ENCODE measurements around the gene SACM1L. TPM values are rescaled to one million over a fixed set of nuclear protein-coding genes. Genes with fewer than 3 reads are reported as not detected.

Gene SACM1L
- total RNA-seq, 1 experiment from 2014 or later: 31.6 TPM

- TF ChIP-seq POLR2AphosphoS5 (IDR thresholded peaks at IDR 0.05; ENCODE audit: low read depth, low read length): peak; percentile 55; the same call in 1 of the 2 replicates
- no peak for TF ChIP-seq SIN3A (IDR thresholded peaks at IDR 0.05; ENCODE audit: borderline replicate concordance, insufficient read depth, low read depth, low read length)
- in situ Hi-C loops (cut with HindIII; ENCODE audit: low pct_unique_long_range_greater_than_20kb, low sequenced_read_pairs): no loop called here
- BruUV-seq (replicated peaks): no TSS peak
- Histone ChIP-seq H3K27me3 (ENCODE audit: control insufficient read depth, insufficient read depth, low read length) (no peaks in the 10 kb centered on the region), H3K36me3 (ENCODE audit: control insufficient read depth, insufficient read depth, low read length) (no peaks in the 10 kb centered on the region), H3K4me1 (ENCODE audit: control insufficient read depth, insufficient read depth, low read length) (peaks cover 54% of the 10 kb centered on the region), H3K27ac (ENCODE audit: low read length) (peak overlapping the region; percentile 90), H3K9me3 (ENCODE audit: control insufficient read depth, insufficient read depth, low read depth, low read length) (no peaks in the 10 kb centered on the region; the same call in 1 of the 2 replicates), H3K4me3 (ENCODE audit: low read depth in 2 of 2, low read length in 2 of 2) (0 out of 4 replicates have a peak overlapping the region, but pooled peaks of 1 of the 2 experiments have one; percentile 6)
- ChIA-PET POLR2A (interaction anchor here (0.6 kb wide), 1 partner anchor 9 kb away, joined by 4 read pairs; no protein-coding TSS in a partner anchor), CTCF (interaction anchor here (1.0 kb wide), 1 partner anchor 13 kb away, joined by 21 read pairs; no protein-coding TSS in a partner anchor)
- DNase-seq (ENCODE audit: low read depth, low spot score) (peak; percentile 78), ATAC-seq (peak; percentile 82)
- intact Hi-C loops (cut with micrococcal nuclease; ENCODE audit: unreplicated experiment): no loop called here
These were observed 42.0 kb upstream of the SACM1L start for GRCh38 chr3:45647148-45647619.

DNA sequence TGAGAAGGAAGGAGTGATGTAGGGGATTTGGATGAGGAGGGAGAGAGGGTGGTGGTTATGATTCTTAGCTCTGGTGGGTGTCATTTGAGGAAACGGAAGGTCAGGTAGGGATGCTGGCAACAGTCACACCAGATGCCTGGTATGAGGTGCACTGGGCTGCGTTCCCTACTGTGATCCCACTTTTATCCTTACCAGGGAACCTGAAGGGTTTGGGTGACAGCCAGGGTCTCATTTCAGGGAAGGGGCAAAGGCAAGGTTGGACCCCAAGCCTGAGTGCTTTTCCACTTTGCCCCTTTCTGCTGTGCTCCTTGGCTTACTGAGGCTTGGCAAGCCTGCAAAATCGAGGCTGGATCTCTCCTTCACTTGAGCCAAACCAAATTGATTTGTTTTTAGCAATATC, 36.0 kb upstream of the SACM1L start:
- CTCF ChIA-PET: no interaction called here
- in situ Hi-C loops (cut with HindIII; ENCODE audit: low pct_unique_long_range_greater_than_20kb, low sequenced_read_pairs): no loop called here
- BruUV-seq (replicated peaks): no TSS peak
- ATAC-seq (no peak), DNase-seq (ENCODE audit: low read depth, low spot score) (no peak)
- intact Hi-C loops (cut with micrococcal nuclease; ENCODE audit: unreplicated experiment): no loop called here
- peaks cover 14% of the 10 kb centered on the region for H3K4me1 ChIP-seq (ENCODE audit: control insufficient read depth, insufficient read depth, low read length)
- H3K9me3 ChIP-seq (ENCODE audit: control insufficient read depth, insufficient read depth, low read depth, low read length): no peaks in the 10 kb centered on the region; the same call in 1 of the 2 replicates
- H3K27me3 ChIP-seq (ENCODE audit: control insufficient read depth, insufficient read depth, low read length): no peaks in the 10 kb centered on the region
- TF ChIP-seq TCF7L2 (IDR thresholded peaks at IDR 0.05; ENCODE audit: low read depth, low read length) (no peak), CTCF (IDR thresholded peaks at IDR 0.05) (no peak), SIN3A (IDR thresholded peaks at IDR 0.05; ENCODE audit: borderline replicate concordance, insufficient read depth, low read depth, low read length) (no peak), REST (IDR thresholded peaks at IDR 0.05; ENCODE audit: insufficient read depth in 1 of 2, low read depth in 2 of 2, low read length in 1 of 2) (no peak), POLR2AphosphoS5 (IDR thresholded peaks at IDR 0.05; ENCODE audit: low read depth, low read length) (no peak)
- H3K36me3 ChIP-seq (ENCODE audit: control insufficient read depth, insufficient read depth, low read length): no peaks in the 10 kb centered on the region; the same call in 1 of the 2 replicates
- peak overlapping the region; percentile 54 for H3K27ac ChIP-seq (ENCODE audit: low read length)
- POLR2A ChIA-PET: interaction anchor here (0.7 kb wide), 1 partner anchor 62 kb away, joined by 8 read pairs; no protein-coding TSS in a partner anchor
- no peak overlapping the region for H3K4me3 ChIP-seq (ENCODE audit: low read depth in 2 of 2, low read length in 2 of 2)

- no peaks in the 10 kb centered on the region; the same call in 1 of the 2 replicates for H3K36me3 ChIP-seq (ENCODE audit: control insufficient read depth, insufficient read depth, low read length)
- intact Hi-C loops (cut with micrococcal nuclease; ENCODE audit: unreplicated experiment): no loop called here
- TF ChIP-seq CTCF (IDR thresholded peaks at IDR 0.05) (peak; percentile 14; the same call in 1 of the 2 replicates), TCF7L2 (IDR thresholded peaks at IDR 0.05; ENCODE audit: low read depth, low read length) (no peak)
- no peaks in the 10 kb centered on the region for H3K27me3 ChIP-seq (ENCODE audit: control insufficient read depth, insufficient read depth, low read length)
- H3K4me1 ChIP-seq (ENCODE audit: control insufficient read depth, insufficient read depth, low read length): peaks cover 14% of the 10 kb centered on the region
- POLR2A ChIA-PET: no interaction called here
- no peak overlapping the region for H3K27ac ChIP-seq (ENCODE audit: low read length)
- BruUV-seq (replicated peaks): no TSS peak
- CTCF ChIA-PET: interaction anchor here (0.7 kb wide), 1 partner anchor 104 kb away, joined by 6 read pairs; no protein-coding TSS in a partner anchor
- in situ Hi-C loops (cut with HindIII; ENCODE audit: low pct_unique_long_range_greater_than_20kb, low sequenced_read_pairs): no loop called here
- DNase-seq (ENCODE audit: low read depth, low spot score) (no peak), ATAC-seq (no peak)
- H3K4me3 ChIP-seq (ENCODE audit: low read depth in 2 of 2, low read length in 2 of 2): no peak overlapping the region
- H3K9me3 ChIP-seq (ENCODE audit: control insufficient read depth, insufficient read depth, low read depth, low read length): no peaks in the 10 kb centered on the region; the same call in 1 of the 2 replicates
These were observed 34.7 kb upstream of the SACM1L start for GRCh38 chr3:45654397-45654944.

Measured in Panc1 (cell line).